WI38 (cell line): ENCODE results near the gene ASAH2B.

Source experiments
- H3K4me3 ChIP-seq: 2 replicates; pipeline ENCODE4 v1.5.1; 2011; ENCODE audit warnings: low read depth, mild to moderate bottlenecking, control low read depth, low read length
- TF ChIP-seq, protein P1 (sequence below): IDR thresholded peaks from 2 replicates; pipeline ENCODE4 v1.5.1; 2012; ENCODE audit warnings: low read depth, mild to moderate bottlenecking, control low read depth, low read length

ASAH2B gene

DNA sequence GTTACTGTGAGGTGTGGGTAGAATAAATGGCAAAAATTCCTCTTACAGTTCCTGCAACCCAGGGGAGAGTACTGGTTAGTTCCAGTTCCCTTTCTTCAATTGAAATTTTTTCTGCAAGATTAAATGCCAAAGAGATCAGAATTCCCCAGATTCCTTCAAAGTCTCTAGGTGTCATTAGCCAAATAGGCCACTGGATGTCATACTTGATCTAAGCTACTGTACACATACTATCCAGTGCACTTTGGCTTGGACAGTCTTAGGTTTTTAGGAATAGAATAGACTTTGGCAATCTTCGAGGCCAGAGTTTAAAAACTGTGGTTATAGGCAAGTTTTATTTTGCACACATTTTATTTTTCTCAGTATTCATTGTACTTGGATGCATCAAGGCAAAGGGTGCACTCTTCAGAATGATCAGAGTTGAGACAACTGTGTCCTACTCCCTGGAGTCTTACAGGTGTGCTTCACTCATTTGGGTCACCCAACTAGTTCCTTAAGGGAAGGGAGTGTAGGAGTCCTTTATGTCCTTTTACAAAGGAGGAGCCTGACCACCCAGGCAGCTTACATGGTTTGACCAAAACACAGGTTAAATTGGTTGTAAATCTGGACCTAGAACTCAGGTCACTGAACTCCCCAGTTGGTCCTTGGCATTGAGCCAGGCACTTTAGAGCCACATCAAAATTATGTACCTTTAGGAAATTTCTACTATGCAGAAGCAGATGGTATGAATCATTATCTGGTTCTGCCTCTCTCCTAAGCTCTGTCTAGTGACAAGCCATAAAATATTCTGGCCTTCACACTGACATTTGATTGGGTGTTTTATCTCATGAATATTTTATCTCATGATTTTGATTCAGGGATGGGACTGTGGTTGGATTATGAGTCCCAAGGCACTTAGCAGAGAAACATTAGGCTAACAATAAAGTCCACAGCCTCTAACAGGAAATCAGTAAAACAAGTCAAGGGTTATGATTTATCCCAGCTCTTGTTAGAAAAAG lies 49.5 kb downstream of the ASAH2B start:
- H3K4me3 ChIP-seq: no peak overlapping the region
- TF ChIP-seq, protein P1, sequence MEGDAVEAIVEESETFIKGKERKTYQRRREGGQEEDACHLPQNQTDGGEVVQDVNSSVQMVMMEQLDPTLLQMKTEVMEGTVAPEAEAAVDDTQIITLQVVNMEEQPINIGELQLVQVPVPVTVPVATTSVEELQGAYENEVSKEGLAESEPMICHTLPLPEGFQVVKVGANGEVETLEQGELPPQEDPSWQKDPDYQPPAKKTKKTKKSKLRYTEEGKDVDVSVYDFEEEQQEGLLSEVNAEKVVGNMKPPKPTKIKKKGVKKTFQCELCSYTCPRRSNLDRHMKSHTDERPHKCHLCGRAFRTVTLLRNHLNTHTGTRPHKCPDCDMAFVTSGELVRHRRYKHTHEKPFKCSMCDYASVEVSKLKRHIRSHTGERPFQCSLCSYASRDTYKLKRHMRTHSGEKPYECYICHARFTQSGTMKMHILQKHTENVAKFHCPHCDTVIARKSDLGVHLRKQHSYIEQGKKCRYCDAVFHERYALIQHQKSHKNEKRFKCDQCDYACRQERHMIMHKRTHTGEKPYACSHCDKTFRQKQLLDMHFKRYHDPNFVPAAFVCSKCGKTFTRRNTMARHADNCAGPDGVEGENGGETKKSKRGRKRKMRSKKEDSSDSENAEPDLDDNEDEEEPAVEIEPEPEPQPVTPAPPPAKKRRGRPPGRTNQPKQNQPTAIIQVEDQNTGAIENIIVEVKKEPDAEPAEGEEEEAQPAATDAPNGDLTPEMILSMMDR: no peak

DNA sequence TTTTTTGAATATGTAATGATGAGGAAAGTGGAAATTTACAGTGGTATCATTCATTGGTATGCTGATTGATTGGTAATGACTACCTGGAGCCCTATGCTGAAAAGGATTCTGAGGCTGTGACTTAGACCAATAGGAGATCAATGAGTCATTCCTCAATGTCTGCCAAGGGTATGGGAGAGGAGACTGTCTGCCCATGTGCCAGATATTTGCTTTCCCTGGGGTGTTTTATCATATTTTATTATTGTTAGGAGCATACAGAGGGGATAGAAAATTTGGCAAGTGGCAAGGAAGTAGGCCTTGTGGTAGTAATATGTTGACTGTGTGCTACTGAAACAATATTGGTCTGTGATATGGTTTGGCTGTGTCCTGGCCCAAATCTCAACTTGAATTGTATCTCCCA lies 54.8 kb downstream of the ASAH2B start:
- TF ChIP-seq, protein P1: no peak
- H3K4me3 ChIP-seq: no peak overlapping the region

DNA sequence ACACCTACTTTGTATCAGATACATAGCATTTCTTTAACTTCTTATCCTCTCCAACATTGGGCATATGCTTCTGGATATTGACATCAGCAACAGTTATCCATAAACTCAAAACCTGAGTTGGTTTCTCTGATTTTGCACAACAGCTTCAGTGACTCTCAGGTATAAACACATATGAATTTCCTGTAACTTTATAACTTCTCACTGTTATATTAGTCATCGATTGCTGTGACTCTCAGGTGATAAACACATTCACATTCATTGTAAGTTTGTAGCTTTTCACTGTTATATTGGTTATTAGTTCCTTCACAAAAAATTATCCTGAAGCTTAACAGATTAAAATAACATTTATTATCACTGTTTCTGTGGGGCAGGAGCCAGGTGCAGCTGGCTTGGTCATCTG lies 57.0 kb downstream of the ASAH2B start:
- no peak overlapping the region for H3K4me3 ChIP-seq
- TF ChIP-seq, protein P1: no peak

DNA sequence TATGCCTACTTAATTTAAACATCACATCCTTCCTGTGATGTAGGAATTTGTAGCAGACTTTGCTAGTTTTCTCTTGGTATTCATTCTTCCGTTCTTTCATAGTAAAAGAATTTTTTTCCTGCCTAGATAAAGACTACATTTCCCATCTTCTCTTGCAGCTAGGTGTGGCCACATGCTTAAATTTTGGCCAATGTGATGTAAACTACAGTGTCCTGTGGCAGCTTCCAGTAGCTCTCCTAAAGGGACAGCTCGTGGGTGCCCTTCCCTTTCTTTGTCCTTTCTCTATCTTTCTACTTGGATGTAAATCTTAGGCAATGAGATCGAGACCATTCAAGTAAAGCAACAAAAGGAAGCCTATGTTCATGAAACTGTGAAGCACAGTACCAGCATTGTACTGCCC lies 58.6 kb downstream of the ASAH2B start:
- no peak overlapping the region for H3K4me3 ChIP-seq
- TF ChIP-seq, protein P1: no peak

DNA sequence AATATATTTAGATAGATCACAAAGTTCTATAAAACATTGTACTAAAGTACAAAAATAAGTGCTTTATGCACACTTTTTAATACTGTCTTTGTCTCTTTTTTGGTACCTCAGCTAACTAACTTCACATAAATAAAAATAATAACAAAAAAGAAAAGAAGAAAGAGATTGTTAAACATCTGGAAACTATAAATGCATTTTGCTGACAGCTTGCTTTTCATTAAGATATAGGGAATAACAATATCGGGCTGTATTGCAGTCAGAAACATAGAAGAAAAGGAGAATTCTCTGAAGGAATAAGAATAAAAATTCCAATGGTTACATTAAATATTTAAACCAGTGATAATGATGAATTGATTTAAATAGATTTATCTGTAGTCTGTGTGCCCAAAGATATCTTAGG lies 59.9 kb downstream of the ASAH2B start:
- H3K4me3 ChIP-seq: no peak overlapping the region

DNA sequence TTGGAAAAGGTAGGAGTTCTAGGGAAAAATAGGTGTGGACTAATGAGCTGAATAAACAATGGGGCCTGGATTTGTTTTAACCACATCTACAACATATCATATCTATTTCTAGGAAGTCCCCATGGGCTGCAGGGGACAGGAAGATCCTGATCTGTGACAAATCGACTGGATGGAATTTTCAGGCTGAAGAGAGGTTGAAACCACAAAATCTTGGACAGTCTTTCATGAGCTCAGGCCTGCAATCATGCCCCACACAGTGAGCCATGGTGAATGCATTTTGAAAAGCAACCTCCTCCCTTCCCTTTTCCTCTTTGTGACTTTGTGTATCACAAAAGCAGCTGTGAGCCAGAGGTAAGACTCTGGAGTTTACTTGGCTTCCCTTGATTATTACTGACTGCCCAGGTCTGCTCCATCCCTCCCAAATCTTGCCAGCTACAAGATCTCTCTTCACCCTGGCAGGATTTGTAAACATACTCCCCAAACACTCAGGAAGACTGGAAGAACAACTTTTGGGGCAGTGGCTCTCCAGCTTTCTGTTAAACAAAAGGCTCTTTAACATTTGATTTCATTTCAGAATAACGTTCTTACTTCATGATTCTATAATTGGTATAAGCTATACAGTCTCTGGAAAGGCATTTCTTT lies 66.4 kb downstream of the ASAH2B start:
- no peak overlapping the region for H3K4me3 ChIP-seq
- TF ChIP-seq, protein P1: no peak

More for the DNA sequence above, 59.9 kb downstream of the ASAH2B start:
- TF ChIP-seq, protein P1: no peak
